Activated effector memory CD4-positive, alpha-beta T cell treated with Interleukin-2 at 50 U/mL for 16 hours (primary cell): ENCODE data around the gene CORO1C.
"Not testable (repeated sequence)": the region's sequence is repeated elsewhere in the genome, so short reads cannot be mapped to it uniquely, and the experiment has no call there.

Experiments used
- DNase-seq: peaks from one replicate; pipeline ENCODE4 v3.0.0-alpha.2; 2020

Gene CORO1C

DNA sequence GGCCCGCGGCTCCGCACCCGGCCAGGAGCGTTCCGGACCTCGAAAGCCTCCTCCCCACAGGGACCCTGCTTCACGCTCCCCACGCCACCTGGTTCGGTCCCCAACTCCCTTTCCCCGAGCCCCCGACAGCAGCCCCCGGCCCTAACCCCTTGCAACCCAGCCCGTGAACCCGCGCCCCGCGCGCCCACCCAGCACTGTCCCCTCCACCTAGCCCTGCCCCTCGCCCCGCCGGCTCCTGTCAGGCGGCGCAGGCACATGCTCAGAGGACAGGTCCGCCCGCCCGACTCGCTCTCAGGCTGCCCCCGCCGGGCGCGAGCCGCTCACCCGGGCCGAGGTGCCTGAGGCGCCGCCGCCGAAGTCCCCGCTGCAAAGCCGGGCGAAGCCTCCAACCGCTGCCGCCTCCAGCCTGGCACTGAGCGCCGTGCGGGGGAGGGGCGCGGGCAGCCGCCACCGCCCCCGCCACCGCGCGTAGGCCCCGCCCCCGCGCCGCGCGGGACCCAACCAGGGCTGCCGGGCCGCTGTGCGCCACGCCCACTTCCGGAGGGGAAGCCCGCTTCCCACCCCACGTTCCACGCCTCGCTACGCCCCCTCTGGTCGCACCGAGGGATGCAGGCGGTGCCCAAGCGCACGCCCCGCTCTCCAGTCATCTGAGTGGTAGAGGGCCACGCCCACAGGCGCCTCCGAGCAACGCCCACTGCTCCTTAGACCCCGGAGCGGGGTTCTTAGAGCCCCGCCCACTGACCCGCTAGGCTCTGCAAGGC, at the start of gene CORO1C:
TSS of gene CORO1C (minus strand) at position 414 of the 761 bp plus-strand sequence. CDS start 30,200 bp downstream, outside the sequence.
- peak; percentile 90 for DNase-seq

DNA sequence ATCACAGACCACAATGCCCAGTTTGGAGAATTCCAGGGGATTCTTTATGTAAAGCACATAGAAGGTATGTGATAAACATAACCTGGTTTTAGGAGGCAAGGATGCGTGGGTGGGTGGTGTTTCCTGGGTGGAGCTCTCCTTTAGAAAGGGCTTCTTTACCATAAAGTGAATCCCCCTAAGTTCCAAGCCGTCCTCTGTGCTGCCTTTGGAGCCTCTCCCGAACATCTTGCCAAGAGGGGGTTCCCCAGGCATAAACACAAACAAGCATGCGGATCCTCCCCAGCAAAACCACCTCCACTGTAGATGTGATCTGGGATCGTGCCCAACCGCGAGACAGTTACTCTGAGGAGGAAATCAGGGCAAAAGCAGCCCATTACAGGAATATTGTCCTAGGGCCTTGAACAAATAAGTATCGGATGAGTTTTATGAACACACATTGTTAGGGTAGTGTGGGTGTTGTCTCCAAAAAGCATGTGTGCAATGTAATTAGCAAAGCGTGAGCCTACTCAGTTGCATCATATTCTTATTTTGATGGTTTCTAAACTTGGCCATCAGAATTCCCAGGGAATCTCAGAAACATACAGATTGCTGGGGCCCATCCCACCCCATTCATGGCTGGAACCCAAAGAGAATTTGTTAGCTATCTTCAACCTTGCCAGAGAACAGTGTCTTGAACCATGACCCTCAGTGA, 48.8 kb upstream of the CORO1C start:
- DNase-seq: no peak

DNA sequence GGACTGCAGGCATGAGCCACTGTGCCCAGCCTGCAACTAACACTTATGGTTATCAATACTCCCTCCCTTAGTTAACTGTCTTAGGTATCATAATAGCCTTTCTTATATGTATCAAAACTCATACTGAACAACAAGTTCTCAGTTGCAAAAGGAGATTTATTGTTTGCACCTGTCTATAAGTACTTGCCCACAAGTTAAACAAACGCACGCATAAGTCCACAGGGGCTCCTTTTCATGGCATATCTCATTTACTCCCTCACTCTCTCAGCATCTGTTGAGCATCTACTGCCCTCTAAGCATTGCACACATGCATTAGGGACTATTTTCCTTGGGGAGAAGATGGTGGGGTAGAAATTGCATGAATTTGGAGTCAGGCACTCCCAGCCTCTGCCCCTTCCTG, 46.7 kb upstream of the CORO1C start:
- no peak for DNase-seq

DNA sequence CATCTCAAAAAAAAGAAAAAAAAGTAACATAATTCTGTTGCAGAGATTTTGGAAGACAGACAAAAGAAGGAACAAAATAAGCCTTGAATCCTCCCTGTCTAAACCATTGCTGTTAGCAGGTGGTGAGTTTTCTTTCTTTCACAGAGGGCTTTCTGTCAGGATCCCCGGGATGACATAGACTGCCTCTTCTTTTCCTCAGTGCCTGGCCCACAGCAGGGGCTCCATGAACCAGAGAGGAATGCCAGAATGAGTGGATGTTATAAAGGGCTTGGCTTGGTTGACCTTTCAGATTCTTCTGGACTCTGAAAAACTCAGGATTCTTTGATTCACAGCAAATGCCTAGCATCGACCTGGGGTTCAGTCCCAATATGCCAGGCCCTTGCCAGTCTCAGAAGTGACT, 45.8 kb upstream of the CORO1C start:
- no peak for DNase-seq

DNA sequence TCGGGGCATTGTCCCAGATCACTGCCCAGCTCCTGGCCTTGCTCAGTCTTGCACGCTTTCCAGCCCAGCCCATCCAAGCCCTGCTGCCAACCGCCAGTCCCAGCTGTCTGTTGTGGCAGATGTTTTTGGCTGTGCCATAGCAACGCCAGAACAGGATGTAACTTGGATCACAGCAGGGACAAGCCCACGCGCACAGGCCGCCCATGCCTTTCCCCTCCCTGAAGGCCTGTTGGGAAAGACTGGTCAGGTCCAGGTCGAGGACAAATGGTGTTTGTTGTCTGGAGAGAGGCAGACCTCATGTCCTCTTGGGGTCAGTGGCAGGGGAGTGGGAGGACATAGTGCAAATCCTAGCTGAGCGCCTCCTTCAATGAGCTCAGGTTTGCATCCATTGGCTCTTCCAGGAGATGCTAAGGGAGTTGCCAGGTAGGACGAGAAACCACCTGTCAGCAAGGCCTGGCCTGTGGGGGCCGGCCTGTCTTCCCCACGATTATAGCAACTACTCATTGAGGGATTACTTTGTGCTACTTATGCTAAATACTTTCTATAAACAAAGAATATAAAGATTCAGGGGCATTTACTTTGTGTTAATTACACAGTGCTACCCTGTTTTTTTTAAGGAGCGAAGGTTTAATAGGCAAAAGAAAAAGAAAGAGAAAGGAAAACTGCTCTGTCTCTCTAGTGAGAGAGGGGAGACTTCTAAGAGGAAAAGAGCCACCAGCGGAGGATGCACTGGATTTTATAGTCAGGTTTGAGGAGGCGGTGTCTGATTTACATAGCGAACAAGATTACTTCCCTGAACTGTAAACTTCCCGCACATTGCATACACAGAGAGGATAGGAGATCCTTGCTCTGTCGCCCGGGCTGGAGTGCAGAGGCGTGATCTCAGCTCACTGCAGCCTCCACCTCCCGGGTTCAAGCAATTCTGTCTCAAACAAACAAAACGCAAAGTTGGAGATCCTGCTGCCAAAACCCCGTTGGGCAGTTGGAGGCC, 42.8 kb upstream of the CORO1C start:
- no peak for DNase-seq

DNA sequence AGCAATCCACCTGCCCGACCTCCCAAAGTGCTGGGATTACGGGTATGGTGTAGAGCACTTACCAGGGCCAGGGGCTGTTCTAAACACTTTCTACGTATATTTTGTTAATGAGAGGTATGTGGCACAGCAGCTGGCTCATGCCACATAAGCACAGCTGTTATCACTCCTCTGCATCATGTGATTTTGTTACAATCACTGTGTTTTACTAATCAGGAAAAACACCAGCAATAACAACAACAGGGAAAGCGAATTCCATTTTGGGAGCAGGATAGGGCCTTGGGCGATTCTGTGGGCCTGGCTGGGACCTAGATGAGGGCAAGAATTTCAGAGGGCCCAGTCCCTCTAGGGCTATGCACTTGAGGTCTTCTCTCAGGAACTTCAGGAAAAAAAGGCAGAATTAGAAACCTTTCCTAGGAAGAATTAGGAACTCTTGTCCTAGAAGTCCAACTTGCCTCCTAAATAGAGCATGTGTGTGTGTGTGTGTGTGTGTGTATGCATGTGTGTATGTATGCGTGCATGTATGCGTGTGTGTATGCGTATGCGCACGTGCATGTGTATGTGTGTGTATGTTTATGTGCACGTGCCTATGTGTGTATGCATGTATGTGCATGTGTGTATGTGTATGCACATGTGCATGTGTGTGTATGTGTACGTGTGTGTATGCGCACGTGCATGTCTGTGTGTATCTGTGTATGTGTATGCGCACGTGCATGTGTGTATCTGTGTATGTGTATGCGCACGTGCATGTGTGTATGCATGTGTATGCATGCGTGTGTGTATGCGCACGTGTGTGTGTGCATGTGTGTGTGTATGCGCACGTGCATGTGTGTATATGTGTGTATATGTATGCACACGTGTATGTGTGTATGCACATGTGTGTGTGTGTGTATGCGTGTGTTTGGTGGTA, 41.8 kb upstream of the CORO1C start:
- DNase-seq: no peak

DNA sequence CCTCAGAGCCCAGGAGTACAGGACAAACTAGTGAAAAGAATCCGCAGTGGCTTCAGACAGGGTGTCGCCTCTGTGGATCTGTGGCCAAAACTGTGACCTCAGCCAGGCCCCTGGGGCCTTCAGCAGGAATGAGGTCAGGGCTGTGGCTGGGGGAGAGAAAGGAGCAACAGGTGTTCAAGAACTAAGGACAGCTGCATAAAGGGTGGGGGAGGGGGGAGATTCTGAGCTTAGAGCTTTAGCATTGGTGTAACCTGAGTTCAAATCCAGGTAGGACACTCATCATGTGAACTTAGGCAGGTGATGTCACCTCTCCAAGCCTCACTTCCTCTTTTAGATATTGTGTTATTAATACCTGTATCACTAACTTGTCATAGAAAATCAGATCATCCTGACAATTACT, 40.9 kb upstream of the CORO1C start:
- DNase-seq: no peak

DNA sequence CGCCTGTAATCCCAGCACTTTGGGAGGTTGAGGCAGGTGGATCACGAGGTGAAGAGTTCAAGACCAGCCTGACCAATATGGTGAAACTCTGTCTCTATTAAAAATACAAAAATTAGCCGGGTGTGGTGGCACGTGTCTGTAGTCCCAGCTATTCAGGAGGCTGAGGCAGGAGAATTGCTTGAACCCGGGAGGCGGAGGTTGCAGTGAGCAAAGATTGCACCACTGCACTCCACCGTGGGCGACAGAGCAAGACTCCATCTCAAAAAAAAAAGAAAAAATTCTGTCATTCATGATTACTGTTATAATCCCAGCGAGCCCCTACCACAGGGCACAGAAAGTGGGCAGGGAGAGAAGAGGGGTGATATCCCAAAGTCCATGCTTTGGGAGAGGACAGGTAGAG, 40.5 kb upstream of the CORO1C start:
- DNase-seq: not testable (repeated sequence)

DNA sequence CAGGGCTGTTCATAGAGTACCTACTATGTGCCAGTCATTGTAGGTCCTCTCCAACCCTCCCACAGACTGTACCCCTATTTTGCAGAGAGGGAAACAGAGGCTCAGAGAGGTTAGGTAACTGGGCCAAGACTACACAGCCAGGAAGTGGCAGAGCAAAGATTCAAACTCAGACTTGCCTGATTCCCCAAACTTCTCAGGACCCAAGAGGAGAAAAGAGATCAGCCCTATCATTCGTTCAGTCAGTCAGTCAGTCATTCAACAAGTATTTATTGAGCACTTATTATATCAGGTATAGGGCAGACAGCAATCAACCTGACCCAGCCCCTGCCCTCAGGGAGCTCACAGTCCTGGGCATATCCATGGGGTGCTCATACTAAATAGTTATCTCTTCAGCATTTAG, 39.6 kb upstream of the CORO1C start:
- no peak for DNase-seq

DNA sequence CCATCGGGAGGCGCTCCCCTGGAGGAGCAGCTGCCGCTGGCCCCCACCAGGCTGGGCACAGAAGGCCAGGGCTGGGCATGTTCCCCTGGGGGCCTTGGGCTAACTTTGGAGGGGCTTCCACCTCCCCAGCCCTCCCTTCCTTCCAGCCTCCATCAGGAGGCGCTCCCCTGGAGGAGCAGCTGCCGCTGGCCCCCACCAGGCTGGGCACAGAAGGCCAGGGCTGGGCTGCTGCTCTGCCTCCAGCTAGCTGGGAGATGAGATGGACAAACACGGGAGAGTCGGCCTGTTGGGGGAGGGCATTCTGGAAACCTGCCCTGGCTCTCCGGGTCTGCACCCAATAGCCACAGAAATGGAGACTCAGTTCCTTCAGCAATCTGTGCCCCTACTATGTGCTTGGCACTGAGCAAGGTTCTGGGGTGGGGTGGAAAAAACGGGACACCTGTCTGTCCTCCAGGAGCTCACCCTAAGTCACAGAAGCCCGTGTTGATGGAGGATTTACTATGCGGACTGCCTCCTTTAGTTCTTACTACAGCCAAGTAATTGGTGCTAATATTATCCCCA, 39.0 kb upstream of the CORO1C start:
- no peak for DNase-seq

DNA sequence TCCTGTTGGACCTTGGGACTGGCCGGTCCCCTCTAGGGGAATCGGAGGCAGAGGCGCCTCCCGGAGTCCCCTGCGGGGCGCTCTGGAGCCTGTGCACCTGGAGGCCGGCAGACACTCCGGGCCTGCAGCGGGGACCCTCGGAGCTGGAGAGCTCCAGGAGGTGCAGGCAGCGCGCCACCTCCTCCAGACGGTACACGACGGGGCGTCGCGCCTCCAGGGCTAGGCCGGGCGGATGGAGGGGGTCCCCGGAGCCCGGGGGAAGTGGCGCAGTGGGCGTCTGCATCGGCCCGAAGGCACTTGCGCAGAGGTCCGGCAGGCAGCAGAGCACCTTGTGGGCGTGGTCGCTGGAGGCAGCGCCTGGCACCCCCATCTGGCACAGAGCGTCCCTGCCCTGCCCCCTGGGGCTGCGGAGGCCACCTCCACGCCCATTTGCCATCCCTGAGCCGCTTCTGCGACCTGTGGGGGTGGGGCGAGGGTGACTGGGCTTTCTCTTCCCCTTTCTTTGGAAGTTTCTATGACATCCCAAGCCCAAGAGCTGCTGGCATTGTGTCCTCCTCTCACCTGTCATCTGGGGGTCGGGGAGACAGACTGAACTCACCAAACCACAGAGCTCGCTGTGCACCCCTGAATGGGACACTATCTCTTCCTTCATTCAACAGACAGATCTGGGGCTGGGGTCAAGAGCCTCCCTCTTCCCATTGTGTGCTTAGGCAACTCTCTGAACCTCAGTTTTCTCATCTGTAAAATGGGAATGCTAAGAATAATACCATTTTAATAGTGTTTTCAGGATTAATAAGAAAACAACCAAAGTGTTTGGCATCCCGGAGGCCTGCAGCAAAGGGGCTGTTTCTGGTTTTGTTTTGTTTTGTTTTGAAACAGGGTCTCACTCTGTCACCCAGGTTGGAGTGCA, 37.5 kb upstream of the CORO1C start:
- DNase-seq: no peak

DNA sequence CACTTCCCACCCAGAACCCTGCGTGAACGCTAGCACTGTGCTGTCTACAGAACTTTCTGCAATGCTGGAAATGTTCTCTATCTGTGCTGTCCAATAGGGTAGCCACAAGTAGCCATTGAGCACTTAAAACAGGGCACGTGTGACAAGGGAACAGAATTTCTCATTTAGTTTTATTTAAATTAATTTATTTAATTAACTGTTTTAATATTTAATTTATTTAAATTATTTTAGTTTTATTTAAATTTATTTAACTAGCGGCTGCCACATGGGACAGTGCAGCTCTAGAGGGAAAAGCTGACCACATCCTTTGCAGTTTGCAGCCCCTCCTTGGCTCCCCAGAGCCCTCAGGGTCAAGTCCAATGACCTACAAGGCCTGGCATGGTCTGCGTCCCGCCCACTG, 35.0 kb upstream of the CORO1C start:
- no peak for DNase-seq

DNA sequence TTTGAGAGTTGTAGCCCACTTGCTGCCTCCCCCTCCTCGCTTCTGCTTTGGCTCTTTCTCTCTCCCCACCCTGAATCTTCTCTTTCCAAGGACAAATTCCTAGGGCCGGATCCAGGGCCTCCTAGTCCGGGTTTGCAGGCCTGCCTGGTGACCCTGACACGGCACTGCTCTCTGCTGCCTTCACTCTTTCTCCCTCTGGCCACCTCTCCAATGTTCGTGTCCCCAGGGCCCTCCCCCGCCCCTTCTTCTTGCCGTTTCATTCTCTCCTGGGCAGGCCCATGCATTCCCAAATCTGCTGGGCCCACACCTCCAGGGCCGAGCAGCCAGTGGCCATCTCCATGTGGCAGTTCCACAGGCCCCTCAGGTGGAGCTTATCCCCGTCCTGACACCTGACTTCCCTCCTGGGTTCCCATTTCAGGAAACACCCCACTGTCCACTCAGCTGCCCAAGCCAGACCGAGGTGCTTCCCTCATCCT, 34.0 kb upstream of the CORO1C start:
- no peak for DNase-seq

DNA sequence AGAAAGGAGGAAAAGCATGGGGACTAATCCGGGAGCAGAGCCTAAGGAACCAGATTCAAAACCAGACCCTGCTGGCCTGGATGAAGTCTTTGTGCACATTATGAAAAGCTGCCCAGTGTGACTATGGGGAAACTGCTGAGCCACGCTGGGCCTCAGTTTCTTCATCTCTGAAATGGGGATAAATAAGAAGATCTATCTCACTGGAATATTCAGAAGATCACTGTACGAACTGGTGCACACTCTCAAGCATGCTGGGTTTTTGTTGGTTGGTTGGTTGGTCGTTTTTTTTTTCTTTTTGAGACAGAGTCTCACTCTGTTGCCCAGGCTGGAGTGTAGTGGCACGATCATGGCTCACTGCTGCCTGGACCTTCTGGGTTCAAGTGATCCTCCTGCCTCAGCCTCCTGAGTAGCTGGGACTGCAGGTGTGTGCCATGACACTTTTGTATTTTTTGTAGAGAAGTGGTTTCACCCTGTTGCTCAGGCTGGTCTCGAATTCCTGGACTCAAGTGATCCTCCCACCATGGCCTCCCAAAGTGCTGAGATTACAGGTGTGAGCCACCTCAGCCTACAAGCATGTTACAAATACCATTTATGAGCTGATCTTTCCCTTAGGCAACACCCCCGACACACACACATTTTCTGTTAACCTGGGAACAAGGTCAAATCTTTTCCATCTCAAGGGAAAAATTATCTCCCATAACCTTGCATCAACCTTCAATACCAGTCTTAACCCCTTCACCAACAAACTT, 33.4 kb upstream of the CORO1C start:
- DNase-seq: no peak

DNA sequence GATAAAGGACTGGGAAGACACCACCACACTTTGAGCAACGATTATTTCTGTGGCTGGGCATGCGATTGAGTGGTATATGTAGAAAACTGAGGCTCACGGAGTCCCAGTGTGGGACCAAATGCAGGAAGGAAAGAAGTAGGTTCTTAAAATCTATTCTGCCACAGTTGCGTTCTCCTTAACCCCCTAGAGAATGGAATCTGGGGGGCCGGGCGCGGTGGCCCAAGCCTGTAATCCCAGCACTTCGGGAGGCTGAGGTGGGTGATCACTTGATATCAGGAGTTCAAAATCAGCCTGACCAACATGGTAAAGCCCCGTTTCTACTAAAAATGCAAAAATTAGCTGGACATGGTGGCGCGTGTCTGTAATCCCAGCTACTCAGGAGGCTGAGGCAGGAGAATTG, 29.9 kb upstream of the CORO1C start:
- DNase-seq: no peak

DNA sequence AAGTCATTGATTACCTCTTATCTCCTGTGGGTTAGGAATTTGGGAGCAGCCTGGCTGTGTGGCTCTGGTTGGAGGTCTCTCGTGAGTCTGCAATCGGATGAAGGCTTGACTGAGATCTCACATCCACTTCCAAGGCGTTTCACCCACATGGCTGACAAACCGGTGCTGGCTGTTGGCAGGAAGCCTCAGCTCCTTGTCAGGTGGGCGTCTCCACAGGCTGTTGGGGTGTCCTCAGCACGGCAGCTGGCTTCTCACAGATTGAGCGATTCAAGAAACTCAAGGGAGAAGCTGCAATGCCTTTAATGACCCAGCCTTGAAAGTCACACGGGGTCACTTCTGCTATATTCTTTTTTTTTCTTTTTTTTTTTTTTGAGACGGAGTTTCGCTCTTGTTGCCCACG, 28.6 kb upstream of the CORO1C start:
- DNase-seq: no peak

DNA sequence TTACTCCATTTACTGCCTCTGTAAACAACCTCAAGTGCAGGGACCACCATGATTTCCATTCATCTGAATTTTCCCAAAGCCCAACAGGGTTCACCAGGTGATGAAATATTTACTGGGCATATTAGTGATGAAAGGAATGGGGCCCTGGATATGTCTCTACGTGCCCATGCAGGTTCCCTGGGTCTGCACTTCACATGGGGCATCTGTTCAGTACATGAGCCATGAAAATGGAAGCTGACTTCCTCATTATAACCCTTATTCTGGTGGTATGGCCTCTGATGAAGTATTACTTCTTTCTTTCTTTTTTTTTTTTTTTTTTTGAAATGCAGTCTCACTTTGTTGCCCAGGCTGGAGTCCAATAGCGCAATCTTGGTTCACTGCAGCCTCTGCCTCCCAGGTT, 26.5 kb upstream of the CORO1C start:
- no peak for DNase-seq

DNA sequence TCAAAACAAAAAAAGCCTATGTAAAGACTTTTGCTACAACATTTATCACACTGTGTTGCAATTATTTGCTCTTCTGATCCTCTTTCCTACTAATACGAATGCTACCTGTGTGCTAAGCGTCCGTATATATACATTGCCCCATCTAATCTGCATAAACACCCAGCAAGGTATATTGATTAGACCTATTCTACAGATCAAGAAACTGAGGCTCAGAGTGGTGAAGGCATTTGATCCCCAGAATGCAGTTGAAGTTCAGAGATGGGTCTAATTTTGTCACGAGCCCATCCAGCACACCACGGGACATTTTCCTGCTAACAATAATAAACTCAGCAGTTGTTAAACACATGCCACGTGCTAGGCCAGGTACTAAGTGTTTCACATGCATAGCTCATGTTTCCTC, 25.1 kb upstream of the CORO1C start:
- DNase-seq: no peak

DNA sequence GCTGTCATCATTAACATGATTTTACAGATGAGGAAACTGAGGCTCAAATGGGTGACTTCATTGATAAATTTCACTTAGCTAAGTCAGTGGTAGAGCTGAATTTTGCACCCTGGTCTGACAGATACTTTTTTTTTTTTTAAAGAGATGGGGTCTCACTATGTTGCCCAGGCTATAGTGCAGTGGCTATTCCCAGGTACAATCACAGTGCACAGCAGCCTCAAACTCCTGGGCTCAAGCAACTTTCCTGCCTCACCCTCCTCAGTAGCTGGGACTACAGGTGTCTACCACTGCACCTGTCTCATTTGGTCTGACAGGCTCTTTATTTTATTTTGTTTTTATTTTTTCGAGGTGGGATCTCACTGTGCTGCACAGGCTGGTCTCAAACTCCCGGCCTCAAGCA, 24.2 kb upstream of the CORO1C start:
- DNase-seq: no peak

DNA sequence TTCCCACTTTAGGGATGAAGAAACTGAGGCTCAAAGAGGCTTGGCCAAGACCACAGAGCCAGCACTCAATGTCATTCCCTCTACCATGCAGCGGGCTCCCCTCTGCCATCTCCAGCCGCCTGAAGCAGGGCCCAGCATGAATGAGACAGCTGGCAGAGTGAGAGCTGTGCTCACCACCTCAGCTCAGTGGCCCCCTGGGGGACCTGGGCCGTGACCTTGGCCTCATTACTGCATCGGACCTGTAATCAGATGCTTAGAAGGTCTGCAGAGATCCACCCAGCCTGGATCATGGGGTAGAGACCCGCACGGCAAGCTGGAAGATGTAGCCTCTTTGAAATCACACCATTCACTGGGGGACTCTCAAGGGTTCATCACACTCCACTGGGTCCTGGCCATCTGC, 22.7 kb upstream of the CORO1C start:
- no peak for DNase-seq
